ENCODE data around the gene ATP7A.
"Not testable (repeated sequence)": the region's sequence is repeated elsewhere in the genome, so short reads cannot be mapped to it uniquely, and the experiment has no call there.

ATP7A gene

GRCh38 chrX:77910108-77910840 lies at the start of gene ATP7A:
Gene ATP7A (plus strand): TSS chrX:77910693. CDS start chrX:77971642, 60,949 bp downstream.
- peak; percentile 47 for TF ChIP-seq CTCF (IDR thresholded peaks at IDR 0.05; ENCODE audit: insufficient read depth, low read depth, low read length, missing control alignments)
- peak within 1 kb of the TSS; percentile 45 for H3K4me3 ChIP-seq (ENCODE audit: low read length)
- DNase-seq (ENCODE audit: low read depth): peak; percentile 80

- no peak for TF ChIP-seq CTCF (IDR thresholded peaks at IDR 0.05; ENCODE audit: insufficient read depth, low read depth, low read length, missing control alignments)
- no peak overlapping the region for H3K4me3 ChIP-seq (ENCODE audit: low read length)
- DNase-seq (ENCODE audit: low read depth): no peak
Observed at GRCh38 chrX:77875372-77875771, 35.1 kb upstream of the ATP7A start.

GRCh38 chrX:77881418-77881817 lies 29.1 kb upstream of the ATP7A start:
- not testable (repeated sequence) for H3K4me3 ChIP-seq (ENCODE audit: low read length); DNase-seq (ENCODE audit: low read depth)

- no peak overlapping the region for H3K4me3 ChIP-seq (ENCODE audit: low read length)
- DNase-seq (ENCODE audit: low read depth): no peak
- TF ChIP-seq CTCF (IDR thresholded peaks at IDR 0.05; ENCODE audit: insufficient read depth, low read depth, low read length, missing control alignments): no peak
Observed at GRCh38 chrX:77892887-77893286, 17.6 kb upstream of the ATP7A start.

GRCh38 chrX:77893713-77894112 lies 16.8 kb upstream of the ATP7A start:
- DNase-seq (ENCODE audit: low read depth): no peak
- peak overlapping the region; percentile 86 for H3K4me3 ChIP-seq (ENCODE audit: low read length)
- TF ChIP-seq CTCF (IDR thresholded peaks at IDR 0.05; ENCODE audit: insufficient read depth, low read depth, low read length, missing control alignments): no peak

- no peak for TF ChIP-seq CTCF (IDR thresholded peaks at IDR 0.05; ENCODE audit: insufficient read depth, low read depth, low read length, missing control alignments)
- peak within 1 kb of the TSS; percentile 86 for H3K4me3 ChIP-seq (ENCODE audit: low read length)
- DNase-seq (ENCODE audit: low read depth): peak; percentile 96
Observed at GRCh38 chrX:77894921-77895886, 15.3 kb upstream of the ATP7A start, which contains the start of gene MAGT1. Gene MAGT1 (minus strand): TSS chrX:77895435. CDS start chrX:77895410, 25 bp downstream.

All from epithelial cell of esophagus (primary cell).